K562 (cell line): ENCODE data around the gene ALS2. TPM values are rescaled to one million over a fixed set of nuclear protein-coding genes. Genes with fewer than 3 reads are reported as not detected.

Experiments
- ATAC-seq: fragments of 200-7000 bp; cut with Tn5 transposase; 3 replicates; pipeline ENCODE4 v1.9.1; 2020; ENCODE audit warnings: moderate library complexity
- BruUV-seq: library from RNA; stranded (reverse); fragments of 400-500 nt; replicated peaks from 2 replicates; lab custom pipeline; 2021; lab: Mats Ljungman, UMichigan
- CTCF ChIA-PET: fragments of 300-600 bp; formaldehyde crosslinking; extraction: SDS; loops from one replicate; lab custom pipeline; 2021; ENCODE audit warnings: low intra/inter-chr PET ratio; lab: Yijun Ruan, JAX
- POLR2A ChIA-PET: fragments of 300-600, 350-650 bp; sonication (Branson Sonifier 250); formaldehyde crosslinking; extraction: SDS; loops from one replicate; lab custom pipeline; 2021; ENCODE audit warnings: antibody characterized with exemption, inconsistent platforms; lab: Yijun Ruan, JAX
- DNase-seq, 4 experiments: peaks; one replicate each; pipeline versions ENCODE4 v3.0.0 to v3.0.0-alpha.2; 2011 to 2018; ENCODE audit warnings: low spot score in 3 of 4, mixed read lengths in 3 of 4; ENCODE audit errors: extremely low read depth in 1 of 4
- FAIRE-seq: peaks from 2 replicates; lab custom pipeline; 2011; peaks lifted over from hg19 to GRCh38; lab: Jason Lieb, UNC
- H2AFZ ChIP-seq: 2 replicates; pipeline ENCODE4 v1.6.0; 2011; ENCODE audit warnings: low read depth, low read length, control low read depth, inconsistent platforms
- H3K27ac ChIP-seq: fragments of 200-600 bp; 3 replicates; pipeline ENCODE4 v1.8.0; 2011; ENCODE audit warnings: low read depth, mild to moderate bottlenecking, control low read depth, inconsistent platforms, low read length, moderate library complexity, mixed read lengths; ENCODE audit errors: extremely low read depth
- H3K27me3 ChIP-seq, 2 experiments: fragments of 300-600 bp in 1 of 2; 2 replicates in 1 of 2; 3 replicates in 1 of 2; pipeline versions ENCODE4 v1.6.0 to v1.8.0; 2011; ENCODE audit warnings: inconsistent platforms in 2 of 2, low read length in 2 of 2, mild to moderate bottlenecking in 1 of 2, mixed read lengths in 1 of 2, moderate library complexity in 1 of 2; ENCODE audit not compliant: control insufficient read depth in 2 of 2, insufficient read depth in 2 of 2
- H3K36me3 ChIP-seq: fragments of 300-600 bp; 3 replicates; pipeline ENCODE4 v1.8.0; 2011; ENCODE audit warnings: mild to moderate bottlenecking, low read length, inconsistent platforms; ENCODE audit not compliant: control insufficient read depth, insufficient read depth
- H3K4me1 ChIP-seq, 2 experiments: fragments of 200-600 bp in 1 of 2; replicated peaks in 1 of 2; 2 replicates in 1 of 2; 3 replicates in 1 of 2; pipeline versions ENCODE4 v1.5.1 to v1.8.0; 2011; ENCODE audit warnings: inconsistent platforms in 2 of 2, low read length in 2 of 2, mild to moderate bottlenecking in 1 of 2, mixed read lengths in 1 of 2, moderate library complexity in 1 of 2; ENCODE audit not compliant: control insufficient read depth in 2 of 2, insufficient read depth in 2 of 2
- H3K4me2 ChIP-seq: 2 replicates; pipeline ENCODE4 v1.6.1; 2011; ENCODE audit warnings: low read length, control low read depth, inconsistent platforms, mixed read lengths; ENCODE audit not compliant: insufficient read depth
- H3K4me3 ChIP-seq: fragments of 200-600 bp; sonication (generic), shearing (Covaris generic); 2 replicates; pipeline ENCODE4 v1.5.1; 2016; ENCODE audit warnings: control low read depth, inconsistent platforms
- H3K79me2 ChIP-seq: fragments of 200-600 bp; 3 replicates; pipeline ENCODE4 v1.8.0; 2011; ENCODE audit warnings: low read length, inconsistent platforms; ENCODE audit not compliant: control insufficient read depth, insufficient read depth
- H3K9ac ChIP-seq, 2 experiments: 2 replicates each; pipeline versions ENCODE4 v1.6.0 to v1.6.1; 2011; ENCODE audit warnings: low read depth in 2 of 2, low read length in 2 of 2, control low read depth in 1 of 2, inconsistent platforms in 1 of 2, mild to moderate bottlenecking in 1 of 2, mixed read lengths in 1 of 2; ENCODE audit not compliant: insufficient read depth in 1 of 2
- H3K9me1 ChIP-seq: one replicate; pipeline ENCODE4 v1.6.0; 2011; ENCODE audit warnings: inconsistent platforms, mild to moderate bottlenecking, low read length, moderate library complexity; ENCODE audit not compliant: control insufficient read depth, insufficient read depth
- H3K9me3 ChIP-seq: replicated peaks from 2 replicates; pipeline ENCODE4 v1.5.1; 2011; ENCODE audit warnings: low read depth, low read length, inconsistent platforms; ENCODE audit not compliant: control insufficient read depth, insufficient read depth
- H4K20me1 ChIP-seq: replicated peaks from 2 replicates; pipeline ENCODE4 v1.6.1; 2011; ENCODE audit warnings: low read length, inconsistent platforms, mixed read lengths; ENCODE audit not compliant: control insufficient read depth, insufficient read depth
- FOS ChIP-seq: IDR thresholded peaks from 3 replicates; pipeline ENCODE4 v1.6.1; 2011; ENCODE audit not compliant: insufficient read length; ENCODE audit errors: extremely low read depth
- HDAC8 ChIP-seq: fragments of 450-650 bp; IDR thresholded peaks from 2 replicates; pipeline ENCODE4 v1.6.1; 2016; ENCODE audit warnings: mild to moderate bottlenecking, missing genetic modification characterization, moderate library complexity, missing compliant biosample characterization
- MEIS2 ChIP-seq: fragments of 450-650 bp; IDR thresholded peaks from 2 replicates; pipeline ENCODE4 v1.6.1; 2014; ENCODE audit warnings: mild to moderate bottlenecking; ENCODE audit not compliant: partially characterized antibody
- NFIC ChIP-seq: fragments of 450-650 bp; IDR thresholded peaks from 2 replicates; pipeline ENCODE4 v1.6.1; 2017; ENCODE audit warnings: mild to moderate bottlenecking, inconsistent platforms
- PHF21A ChIP-seq: fragments of 450-650 bp; IDR thresholded peaks from 2 replicates; pipeline ENCODE4 v1.6.1; 2017; ENCODE audit warnings: low read depth, borderline replicate concordance
- SMARCA4 ChIP-seq: fragments of 450-650 bp; IDR thresholded peaks from 2 replicates; pipeline ENCODE4 v1.6.1; 2016
- SRSF3 ChIP-seq: fragments of 200-400 bp; formaldehyde crosslinking; IDR thresholded peaks from 2 replicates; pipeline ENCODE4 v1.6.1; 2016; ENCODE audit warnings: mild to moderate bottlenecking, low read length, moderate library complexity; ENCODE audit not compliant: insufficient read depth
- TAF15 ChIP-seq: fragments of 200-400 bp; formaldehyde crosslinking; IDR thresholded peaks from 2 replicates; pipeline ENCODE4 v1.6.1; 2017; ENCODE audit warnings: mild to moderate bottlenecking, low read depth, low read length, moderate library complexity
- ZNF695 ChIP-seq: fragments of 450-650 bp; formaldehyde crosslinking; IDR thresholded peaks from 2 replicates; pipeline ENCODE4 v1.4.0; 2020; ENCODE audit warnings: mild to moderate bottlenecking, moderate library complexity
- ZNF76 ChIP-seq: fragments of 250-450 bp; sonication (Bioruptor Pico); IDR thresholded peaks from 2 replicates; pipeline ENCODE4 v1.4.0; 2020; ENCODE audit warnings: mild to moderate bottlenecking, moderate library complexity, borderline replicate concordance
- WGBS: fragments of 100-300 bp; shearing (Covaris generic); methylation state at CpG from one replicate; pipeline ENCODE4 v1.1.6; 2016; ENCODE audit warnings: low coverage, mixed read lengths; ENCODE audit not compliant: insufficient coverage; ENCODE audit errors: missing lambda C conversion rate; 5-methylcytosine and 5-hydroxymethylcytosine counted together
- in situ Hi-C: fragments of 300-500 bp; cut with MboI; formaldehyde crosslinking; loops from 4 replicates; pipeline ENCODE4 v1.15.0; 2018; ENCODE audit warnings: inconsistent platforms, mixed read lengths
- intact Hi-C: fragments of 100-400 bp; cut with micrococcal nuclease; formaldehyde crosslinking; loops from 2 replicates; pipeline ENCODE4 v1.14.2; 2022
- polyA plus RNA-seq, 8 experiments: library from polyadenylated mRNA; depleted of rRNA in 4 of 8; stranded (reverse) in 5 of 8; unstranded in 3 of 8; fragments of >200 nt; fragmentation: Nextera tagmentation in 2 of 8; fragmentation: Illumina TruSeq in 1 of 8; extraction: Ambion mirVana in 2 of 8; extraction: Trizol in 1 of 8; gene quantifications; 2 replicates each; pipeline versions ENCODE4 v1.2.1 to v1.2.3, GENCODE V29; 2011 to 2014; ENCODE audit warnings: inconsistent platforms in 1 of 8, missing spikeins in 1 of 8
- total RNA-seq, 7 experiments: library from RNA; depleted of rRNA in 6 of 7; stranded (reverse); fragments of >200 nt in 6 of 7; fragmentation: Illumina TruSeq in 2 of 7; extraction: Trizol in 2 of 7; gene quantifications; 2 replicates each; pipeline versions ENCODE4 v1.2.1 to v1.2.3, GENCODE V29; 2011 to 2021; ENCODE audit warnings: low replicate concordance in 1 of 7
- TF ChIP-seq, protein P1 (sequence below): fragments of 250-450 bp; sonication (Bioruptor Pico); IDR thresholded peaks from 2 replicates; pipeline ENCODE4 v1.4.0; 2020; ENCODE audit warnings: mild to moderate bottlenecking, moderate library complexity, borderline replicate concordance
- TF ChIP-seq, protein P2 (sequence below): fragments of 450-650 bp; formaldehyde crosslinking; IDR thresholded peaks from 2 replicates; pipeline ENCODE4 v1.4.0; 2020; ENCODE audit warnings: mild to moderate bottlenecking
- TF ChIP-seq, protein P3 (sequence below): sonication (generic); formaldehyde crosslinking; IDR thresholded peaks from 2 replicates; pipeline ENCODE4 v1.8.1; 2023; ENCODE audit warnings: mild to moderate bottlenecking, missing genetic modification reagents
- TF ChIP-seq, protein P4 (sequence below), 3 experiments: IDR thresholded peaks in 2 of 3; conservative IDR thresholded peaks in 1 of 3; 2 replicates each; pipeline ENCODE4 v1.5.1; 2011 to 2012; ENCODE audit warnings: low read length in 3 of 3, mild to moderate bottlenecking in 3 of 3, control low read depth in 2 of 3, improper control_type of control experiment in 1 of 3, inconsistent platforms in 1 of 3, low read depth in 1 of 3, mixed read lengths in 1 of 3, moderate library complexity in 1 of 3; ENCODE audit not compliant: insufficient read depth in 2 of 3

Gene ALS2
- total and polyA plus RNA-seq, 9 of the 15 experiments (the other 6 are each of a cell fraction or from before 2014, with no cell fraction given): 5.2 to 17.7 (median 11.6) TPM

DNA sequence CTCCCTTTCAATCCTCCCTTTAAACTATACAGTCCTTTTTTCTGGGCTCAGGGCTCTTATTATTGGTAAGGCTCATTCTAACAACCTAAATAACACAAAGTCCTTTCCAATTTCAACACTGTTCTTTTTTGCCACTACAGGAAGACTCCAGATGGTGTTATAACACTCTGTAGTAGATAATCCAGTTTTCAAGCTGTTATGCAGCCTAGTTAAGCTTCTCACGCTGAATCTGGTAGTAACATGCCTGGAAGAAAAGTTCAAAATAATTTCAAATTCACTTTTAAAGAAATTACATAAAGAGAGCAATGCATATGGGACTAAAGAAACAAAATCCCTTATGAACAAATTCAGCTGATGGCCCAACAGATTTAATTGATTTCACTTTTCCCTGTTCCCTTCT lies 79.1 kb downstream of the ALS2 start:
- H3K36me3 ChIP-seq: peaks cover 13% of the 10 kb centered on the region; the same call in 1 of the 3 replicates
- H3K27ac ChIP-seq: no peak overlapping the region
- no peaks in the 10 kb centered on the region for H3K9me1 ChIP-seq
- in situ Hi-C loops: no loop called here
- H3K4me1 ChIP-seq: no peaks in the 10 kb centered on the region; a peak in 1 of 5 replicates
- ChIA-PET CTCF (no interaction called here), POLR2A (interaction anchor here (0.6 kb wide), 1 partner anchor 16 kb away, joined by 3 read pairs; no protein-coding TSS in a partner anchor)
- H3K9me3 ChIP-seq: no peaks in the 10 kb centered on the region
- H3K79me2 ChIP-seq: no peaks in the 10 kb centered on the region
- no peak overlapping the region for H3K4me2 ChIP-seq
- intact Hi-C loops: no loop called here
- no peak overlapping the region for H3K9ac ChIP-seq
- no peaks in the 10 kb centered on the region for H3K27me3 ChIP-seq
- FAIRE-seq: no peak
- H3K4me3 ChIP-seq: no peak overlapping the region
- BruUV-seq: no TSS peak
- ATAC-seq: no peak
- no peak for DNase-seq
- H2AFZ ChIP-seq: no peak overlapping the region
- WGBS: 85% methylated on average over 1 of the region's 1 CpG
- H4K20me1 ChIP-seq: no peaks in the 10 kb centered on the region
- TF ChIP-seq, protein P1, sequence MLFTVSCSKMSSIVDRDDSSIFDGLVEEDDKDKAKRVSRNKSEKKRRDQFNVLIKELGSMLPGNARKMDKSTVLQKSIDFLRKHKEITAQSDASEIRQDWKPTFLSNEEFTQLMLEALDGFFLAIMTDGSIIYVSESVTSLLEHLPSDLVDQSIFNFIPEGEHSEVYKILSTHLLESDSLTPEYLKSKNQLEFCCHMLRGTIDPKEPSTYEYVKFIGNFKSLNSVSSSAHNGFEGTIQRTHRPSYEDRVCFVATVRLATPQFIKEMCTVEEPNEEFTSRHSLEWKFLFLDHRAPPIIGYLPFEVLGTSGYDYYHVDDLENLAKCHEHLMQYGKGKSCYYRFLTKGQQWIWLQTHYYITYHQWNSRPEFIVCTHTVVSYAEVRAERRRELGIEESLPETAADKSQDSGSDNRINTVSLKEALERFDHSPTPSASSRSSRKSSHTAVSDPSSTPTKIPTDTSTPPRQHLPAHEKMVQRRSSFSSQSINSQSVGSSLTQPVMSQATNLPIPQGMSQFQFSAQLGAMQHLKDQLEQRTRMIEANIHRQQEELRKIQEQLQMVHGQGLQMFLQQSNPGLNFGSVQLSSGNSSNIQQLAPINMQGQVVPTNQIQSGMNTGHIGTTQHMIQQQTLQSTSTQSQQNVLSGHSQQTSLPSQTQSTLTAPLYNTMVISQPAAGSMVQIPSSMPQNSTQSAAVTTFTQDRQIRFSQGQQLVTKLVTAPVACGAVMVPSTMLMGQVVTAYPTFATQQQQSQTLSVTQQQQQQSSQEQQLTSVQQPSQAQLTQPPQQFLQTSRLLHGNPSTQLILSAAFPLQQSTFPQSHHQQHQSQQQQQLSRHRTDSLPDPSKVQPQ (CRISPR knock-in tag): no peak
- TF ChIP-seq ZNF76: no peak
- no peak for TF ChIP-seq TAF15
- TF ChIP-seq, protein P2, sequence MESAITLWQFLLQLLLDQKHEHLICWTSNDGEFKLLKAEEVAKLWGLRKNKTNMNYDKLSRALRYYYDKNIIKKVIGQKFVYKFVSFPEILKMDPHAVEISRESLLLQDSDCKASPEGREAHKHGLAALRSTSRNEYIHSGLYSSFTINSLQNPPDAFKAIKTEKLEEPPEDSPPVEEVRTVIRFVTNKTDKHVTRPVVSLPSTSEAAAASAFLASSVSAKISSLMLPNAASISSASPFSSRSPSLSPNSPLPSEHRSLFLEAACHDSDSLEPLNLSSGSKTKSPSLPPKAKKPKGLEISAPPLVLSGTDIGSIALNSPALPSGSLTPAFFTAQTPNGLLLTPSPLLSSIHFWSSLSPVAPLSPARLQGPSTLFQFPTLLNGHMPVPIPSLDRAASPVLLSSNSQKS (CRISPR knock-in tag): no peak
- TF ChIP-seq, protein P3, sequence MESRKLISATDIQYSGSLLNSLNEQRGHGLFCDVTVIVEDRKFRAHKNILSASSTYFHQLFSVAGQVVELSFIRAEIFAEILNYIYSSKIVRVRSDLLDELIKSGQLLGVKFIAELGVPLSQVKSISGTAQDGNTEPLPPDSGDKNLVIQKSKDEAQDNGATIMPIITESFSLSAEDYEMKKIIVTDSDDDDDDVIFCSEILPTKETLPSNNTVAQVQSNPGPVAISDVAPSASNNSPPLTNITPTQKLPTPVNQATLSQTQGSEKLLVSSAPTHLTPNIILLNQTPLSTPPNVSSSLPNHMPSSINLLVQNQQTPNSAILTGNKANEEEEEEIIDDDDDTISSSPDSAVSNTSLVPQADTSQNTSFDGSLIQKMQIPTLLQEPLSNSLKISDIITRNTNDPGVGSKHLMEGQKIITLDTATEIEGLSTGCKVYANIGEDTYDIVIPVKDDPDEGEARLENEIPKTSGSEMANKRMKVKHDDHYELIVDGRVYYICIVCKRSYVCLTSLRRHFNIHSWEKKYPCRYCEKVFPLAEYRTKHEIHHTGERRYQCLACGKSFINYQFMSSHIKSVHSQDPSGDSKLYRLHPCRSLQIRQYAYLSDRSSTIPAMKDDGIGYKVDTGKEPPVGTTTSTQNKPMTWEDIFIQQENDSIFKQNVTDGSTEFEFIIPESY (CRISPR knock-in tag): no peak
- TF ChIP-seq SMARCA4: no peak
- TF ChIP-seq FOS: no peak
- TF ChIP-seq SRSF3: no peak
- no peak for TF ChIP-seq MEIS2
- no peak for TF ChIP-seq HDAC8 (tag)
- TF ChIP-seq, protein P4, sequence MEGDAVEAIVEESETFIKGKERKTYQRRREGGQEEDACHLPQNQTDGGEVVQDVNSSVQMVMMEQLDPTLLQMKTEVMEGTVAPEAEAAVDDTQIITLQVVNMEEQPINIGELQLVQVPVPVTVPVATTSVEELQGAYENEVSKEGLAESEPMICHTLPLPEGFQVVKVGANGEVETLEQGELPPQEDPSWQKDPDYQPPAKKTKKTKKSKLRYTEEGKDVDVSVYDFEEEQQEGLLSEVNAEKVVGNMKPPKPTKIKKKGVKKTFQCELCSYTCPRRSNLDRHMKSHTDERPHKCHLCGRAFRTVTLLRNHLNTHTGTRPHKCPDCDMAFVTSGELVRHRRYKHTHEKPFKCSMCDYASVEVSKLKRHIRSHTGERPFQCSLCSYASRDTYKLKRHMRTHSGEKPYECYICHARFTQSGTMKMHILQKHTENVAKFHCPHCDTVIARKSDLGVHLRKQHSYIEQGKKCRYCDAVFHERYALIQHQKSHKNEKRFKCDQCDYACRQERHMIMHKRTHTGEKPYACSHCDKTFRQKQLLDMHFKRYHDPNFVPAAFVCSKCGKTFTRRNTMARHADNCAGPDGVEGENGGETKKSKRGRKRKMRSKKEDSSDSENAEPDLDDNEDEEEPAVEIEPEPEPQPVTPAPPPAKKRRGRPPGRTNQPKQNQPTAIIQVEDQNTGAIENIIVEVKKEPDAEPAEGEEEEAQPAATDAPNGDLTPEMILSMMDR (IDR thresholded peaks at IDR 0.05 in 2 of 3, conservative IDR thresholded peaks at IDR 0.05 in 1 of 3; ENCODE audit: insufficient read depth in 2 of 3, low read depth in 1 of 3, low read length in 3 of 3): no peak
- TF ChIP-seq NFIC: no peak
- no peak for TF ChIP-seq PHF21A
- no peak for TF ChIP-seq ZNF695 (CRISPR knock-in tag)
